Medulla oblongata (tissue), 1 donor: ENCODE results near the gene TMEM132C.

Experiments
- DNase-seq: peaks from one replicate; pipeline ENCODE4 v3.0.0-alpha.2; 2015; ENCODE audit errors: extremely low spot score

TMEM132C gene

DNA sequence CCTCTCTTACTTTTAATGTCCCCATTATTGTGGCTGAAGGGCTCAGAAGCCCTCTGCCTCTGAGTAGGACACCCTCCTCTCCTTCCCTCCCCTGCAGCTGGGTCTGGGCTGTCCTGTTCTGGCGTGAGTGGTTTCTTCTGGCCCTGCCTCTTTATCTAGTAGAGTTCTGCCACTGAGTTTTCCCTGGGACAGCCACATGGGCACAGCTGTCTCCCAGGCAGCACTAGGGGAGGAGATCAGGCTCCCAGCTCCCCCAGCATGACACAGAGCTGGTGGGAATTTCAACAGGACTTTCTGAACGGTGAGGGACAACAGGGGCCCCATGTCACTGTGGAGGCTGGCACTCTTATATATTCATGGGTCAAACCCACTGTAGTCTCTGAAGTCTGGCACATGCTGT, 21.4 kb downstream of the TMEM132C start:
- DNase-seq, result no peak

DNA sequence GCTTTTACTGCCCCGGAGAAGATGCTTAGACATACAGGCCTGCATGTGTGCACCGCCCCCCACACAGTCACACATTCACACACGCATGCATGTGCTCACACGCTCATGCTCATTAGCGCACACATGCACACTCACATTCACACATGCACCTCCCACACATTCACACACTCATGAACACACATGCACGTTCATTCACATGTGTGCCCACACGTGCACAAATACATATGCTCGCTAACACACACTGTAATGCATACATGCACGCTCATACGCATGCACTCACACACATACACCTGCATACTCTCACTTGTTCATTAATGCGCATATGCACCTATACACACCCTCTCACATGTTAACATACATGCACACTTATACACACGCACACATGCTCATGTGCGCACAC, 21.9 kb downstream of the TMEM132C start:
- DNase-seq, result no peak

DNA sequence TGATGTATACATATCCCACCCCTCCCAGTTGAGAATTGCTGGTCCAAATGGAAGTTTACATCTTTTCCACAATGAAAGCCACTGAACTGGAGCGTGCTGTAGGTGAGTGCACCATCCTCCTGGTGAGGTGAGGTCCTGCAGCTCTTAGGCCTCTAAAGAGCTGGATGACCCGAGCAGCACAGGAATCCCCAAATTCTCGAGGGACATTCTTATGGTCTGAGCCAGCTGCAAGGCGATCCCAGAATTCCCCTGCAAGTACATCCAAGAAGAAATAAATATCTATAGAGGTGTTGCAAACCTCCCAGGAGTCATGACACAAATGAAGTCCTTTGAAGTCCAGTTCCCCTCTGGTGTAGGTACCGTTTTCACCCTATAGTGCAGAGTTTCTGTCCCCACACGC, 24.0 kb downstream of the TMEM132C start:
- no peak for DNase-seq

DNA sequence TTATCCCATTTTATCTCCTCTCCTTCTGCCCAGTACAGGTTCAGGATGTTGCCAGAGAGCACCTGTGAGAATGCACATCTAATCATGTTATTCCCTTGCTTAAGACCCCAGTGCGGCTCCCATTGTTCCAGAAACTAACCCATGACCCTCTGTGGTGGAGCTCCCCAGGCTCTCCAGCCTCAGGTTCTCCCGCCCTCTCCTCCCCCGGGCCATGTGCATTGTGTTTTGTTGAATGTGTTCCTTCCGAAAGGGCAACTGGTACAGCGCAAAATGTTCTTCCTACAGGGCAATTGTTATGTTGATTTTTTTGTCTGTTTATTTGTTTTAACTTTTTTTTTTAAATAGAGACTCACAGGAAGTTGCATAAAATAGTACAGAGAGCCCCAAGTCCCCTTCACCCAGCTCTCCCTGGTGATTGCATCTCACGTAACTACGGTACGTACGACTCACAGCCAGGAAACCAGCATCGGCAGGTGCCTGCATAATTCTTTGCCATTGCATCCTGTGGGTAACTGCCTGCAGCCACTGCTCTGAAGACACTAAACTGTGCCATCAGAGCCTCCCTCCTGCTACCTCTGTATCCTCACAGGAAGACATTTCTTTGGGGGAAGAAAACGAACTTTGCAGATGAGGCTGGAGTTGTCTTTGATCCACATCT, 31.2 kb downstream of the TMEM132C start:
- DNase-seq, result no peak

DNA sequence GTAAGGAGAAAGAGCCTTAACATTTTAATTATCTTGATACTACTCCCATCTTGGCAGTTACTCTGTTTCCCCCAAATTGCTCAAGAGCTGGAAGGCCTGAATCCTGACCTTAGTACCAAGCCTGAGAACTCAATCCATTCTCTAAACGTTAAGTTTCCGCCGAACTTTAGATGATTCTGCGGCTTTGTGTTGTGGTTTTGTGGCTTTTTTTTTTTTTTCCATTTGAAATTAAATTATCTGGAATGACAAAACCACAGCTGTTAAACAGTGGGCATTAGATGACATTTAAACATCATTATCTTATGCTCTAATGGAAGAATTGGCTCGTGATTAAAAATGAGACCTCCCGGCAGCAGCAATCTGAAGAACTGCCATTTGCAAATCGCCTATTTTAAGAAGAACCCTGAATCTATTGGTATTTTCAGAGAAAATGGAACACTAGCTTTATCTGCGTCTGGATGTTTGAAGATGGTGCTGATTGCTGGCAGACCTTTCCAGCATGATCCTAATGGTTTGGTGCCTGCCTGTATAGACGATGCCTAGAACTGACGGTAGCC, 38.4 kb downstream of the TMEM132C start:
- no peak for DNase-seq

DNA sequence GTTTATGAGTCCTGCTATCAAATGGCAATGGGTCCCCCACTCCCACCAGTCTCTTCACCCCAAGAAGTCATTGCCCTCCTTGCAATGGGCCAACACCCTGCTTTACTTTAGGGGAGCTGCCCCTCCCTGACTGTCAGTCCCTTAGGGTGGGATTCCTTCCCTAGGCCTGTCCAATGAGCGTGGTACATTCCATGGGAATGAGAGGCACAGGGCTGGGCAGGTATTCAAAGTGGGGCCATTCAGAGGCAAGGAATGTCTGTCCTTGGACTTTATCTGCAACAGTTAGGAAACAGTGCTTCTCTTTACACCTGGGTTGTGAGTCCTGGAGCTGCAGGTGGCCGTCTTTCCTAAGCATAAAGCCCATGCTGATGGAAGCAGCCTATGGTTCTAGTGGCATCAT, 40.8 kb downstream of the TMEM132C start:
- no peak for DNase-seq

DNA sequence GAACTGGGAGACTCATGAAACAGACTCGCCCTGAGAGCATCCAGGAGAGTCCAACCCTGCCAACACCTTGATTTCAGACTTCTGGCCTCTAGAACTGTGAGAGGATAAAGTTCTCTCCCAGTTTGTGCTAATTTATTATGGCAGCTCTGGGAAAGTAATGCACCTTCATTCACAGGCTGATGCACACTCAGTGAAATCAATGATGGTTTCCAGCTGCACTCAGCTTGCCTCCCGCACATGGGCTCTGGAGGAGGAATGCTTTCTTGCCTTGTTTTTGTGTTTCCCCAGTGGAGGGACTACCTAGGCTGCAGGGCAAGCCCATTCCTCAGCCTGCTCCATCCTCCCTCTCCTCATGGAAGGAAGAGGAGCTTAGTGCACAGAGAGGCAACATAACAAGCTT, 45.7 kb downstream of the TMEM132C start:
- no peak for DNase-seq

DNA sequence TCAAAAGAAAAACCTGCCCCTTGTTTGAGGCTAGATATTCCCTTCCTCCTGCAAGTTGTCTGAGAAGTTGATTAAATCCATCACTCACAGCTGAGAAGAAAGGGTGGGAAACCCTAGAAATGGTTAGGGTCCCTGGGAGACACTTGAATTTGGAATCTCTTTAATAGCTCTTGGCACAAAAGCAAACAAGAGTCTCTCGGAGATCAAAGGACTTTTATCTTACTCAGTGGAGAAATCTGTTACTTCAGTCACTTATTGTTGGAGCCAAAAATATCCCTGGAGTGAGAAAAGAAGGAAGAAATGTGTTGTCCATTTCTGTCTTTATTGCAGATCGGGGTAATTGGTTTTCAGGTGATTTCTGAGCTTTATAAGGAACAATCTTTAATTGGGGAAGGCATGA, 47.0 kb downstream of the TMEM132C start:
- no peak for DNase-seq

DNA sequence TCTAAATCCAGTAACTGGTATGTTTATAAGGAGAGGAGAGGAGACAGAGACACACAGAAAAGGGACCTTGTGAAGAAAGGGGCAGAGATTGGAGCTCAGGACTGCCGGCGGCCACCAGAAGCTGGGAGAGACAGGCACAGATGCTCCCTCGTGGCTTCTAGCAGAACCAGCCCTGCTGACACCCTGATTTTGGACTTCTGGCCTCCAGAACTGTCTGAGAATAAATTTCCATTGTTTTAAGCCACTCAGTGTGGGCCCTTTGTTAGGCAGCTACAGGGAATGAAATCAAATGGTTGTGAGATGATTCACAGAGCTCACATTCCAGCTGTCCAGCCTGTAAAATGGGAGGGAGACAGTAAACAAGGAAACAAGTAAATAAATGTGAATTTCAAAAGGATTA, 47.6 kb downstream of the TMEM132C start:
- no peak for DNase-seq

DNA sequence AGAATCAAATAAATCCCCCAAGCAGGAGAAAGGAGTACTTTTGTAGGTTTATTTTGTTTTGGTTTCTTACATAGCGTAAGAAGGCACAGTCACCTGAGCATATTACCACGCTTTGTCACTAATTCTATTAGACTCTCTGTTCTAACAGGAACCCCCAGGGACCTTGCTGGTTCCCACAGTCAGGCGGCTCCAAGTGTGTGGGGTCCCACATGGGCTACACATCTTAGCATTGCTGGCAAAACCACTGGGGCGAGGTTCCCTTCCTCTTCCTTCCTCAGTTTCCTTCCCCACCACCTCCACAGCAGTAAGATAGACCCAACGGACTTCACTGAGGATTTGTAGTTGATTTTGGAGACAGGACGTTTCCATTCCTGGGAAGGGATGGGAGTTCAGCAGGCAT, 49.1 kb downstream of the TMEM132C start:
- DNase-seq, result no peak

DNA sequence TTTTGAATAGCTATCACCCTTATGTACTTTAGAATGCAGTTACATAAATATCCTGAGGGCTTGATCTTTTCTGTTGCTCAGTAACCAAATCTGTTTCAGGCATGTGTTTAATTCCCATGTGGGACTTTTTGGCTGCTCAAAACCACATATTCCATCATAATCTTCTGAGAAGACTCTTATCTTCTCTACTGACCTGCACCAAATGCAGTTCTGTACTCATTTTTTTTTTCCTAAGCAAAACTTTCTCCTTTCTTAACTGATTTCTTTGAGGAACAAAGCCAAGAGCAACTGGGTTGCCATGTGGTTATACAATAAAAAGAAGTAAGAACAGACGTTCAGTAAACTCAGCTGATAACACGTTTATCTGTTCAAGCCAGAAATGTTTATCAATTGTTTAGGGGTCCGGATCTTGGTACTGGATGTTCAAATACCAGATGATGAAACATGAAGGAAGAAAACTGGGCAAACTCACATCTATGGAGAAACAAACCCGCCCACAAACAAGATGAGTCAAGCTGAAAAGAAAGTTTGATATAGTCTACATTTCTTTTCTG, 50.1 kb downstream of the TMEM132C start:
- no peak for DNase-seq

DNA sequence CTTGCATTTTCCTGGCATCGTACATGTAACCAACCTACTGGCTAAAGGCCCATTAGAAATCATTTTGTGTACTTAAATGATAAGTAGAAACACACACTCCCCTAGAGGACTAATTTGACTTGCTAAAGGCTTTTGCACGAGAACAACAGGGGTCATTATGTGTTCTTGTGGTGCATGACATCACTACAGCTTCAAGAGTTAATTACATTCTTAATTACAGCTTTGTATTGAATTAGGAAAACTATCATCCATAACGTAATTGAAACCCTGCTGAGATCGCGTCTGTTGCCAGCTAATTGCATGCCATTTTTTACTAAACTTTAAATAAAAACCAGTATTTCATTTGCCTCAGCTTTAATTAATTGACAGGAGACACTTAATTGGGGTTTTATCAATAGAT, 51.4 kb downstream of the TMEM132C start:
- peak; percentile 23 for DNase-seq

DNA sequence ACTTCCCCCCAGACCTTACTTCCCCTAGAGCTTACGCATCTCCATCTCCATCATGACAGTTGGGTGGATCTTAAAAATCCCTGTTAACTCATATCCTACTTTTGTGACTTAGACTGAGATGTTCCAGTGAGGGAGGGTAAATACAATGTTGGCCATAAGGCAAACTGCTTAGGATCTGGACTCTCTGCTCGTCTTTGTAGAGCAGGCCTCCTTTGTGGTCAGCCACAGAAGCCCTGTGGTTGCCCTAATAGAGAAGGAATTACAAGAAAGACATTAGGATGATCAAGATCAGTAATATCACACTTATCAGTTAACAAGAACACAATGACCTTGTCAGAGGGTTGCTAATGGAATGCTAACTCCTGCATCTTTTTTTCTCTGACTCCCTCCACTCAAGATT, 52.0 kb downstream of the TMEM132C start:
- no peak for DNase-seq

DNA sequence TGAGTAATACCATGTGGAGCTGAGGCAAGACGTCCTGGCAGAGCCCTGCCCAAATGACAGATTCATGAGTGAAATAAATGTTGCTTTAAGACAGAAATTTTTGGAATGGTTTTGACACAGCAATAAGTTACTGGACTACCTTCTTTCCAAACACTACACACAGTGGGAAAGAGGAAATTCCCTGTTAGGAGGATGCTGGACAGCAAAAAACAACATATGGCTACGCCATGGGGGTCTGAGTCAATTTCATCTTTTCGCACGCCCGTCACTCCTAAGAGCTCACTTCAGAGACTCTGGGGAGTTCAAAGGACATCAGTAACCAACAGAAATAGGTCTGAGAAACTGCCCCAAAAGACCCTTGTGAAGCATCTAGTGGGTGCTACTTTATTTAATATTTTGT, 55.4 kb downstream of the TMEM132C start:
- DNase-seq, result no peak

DNA sequence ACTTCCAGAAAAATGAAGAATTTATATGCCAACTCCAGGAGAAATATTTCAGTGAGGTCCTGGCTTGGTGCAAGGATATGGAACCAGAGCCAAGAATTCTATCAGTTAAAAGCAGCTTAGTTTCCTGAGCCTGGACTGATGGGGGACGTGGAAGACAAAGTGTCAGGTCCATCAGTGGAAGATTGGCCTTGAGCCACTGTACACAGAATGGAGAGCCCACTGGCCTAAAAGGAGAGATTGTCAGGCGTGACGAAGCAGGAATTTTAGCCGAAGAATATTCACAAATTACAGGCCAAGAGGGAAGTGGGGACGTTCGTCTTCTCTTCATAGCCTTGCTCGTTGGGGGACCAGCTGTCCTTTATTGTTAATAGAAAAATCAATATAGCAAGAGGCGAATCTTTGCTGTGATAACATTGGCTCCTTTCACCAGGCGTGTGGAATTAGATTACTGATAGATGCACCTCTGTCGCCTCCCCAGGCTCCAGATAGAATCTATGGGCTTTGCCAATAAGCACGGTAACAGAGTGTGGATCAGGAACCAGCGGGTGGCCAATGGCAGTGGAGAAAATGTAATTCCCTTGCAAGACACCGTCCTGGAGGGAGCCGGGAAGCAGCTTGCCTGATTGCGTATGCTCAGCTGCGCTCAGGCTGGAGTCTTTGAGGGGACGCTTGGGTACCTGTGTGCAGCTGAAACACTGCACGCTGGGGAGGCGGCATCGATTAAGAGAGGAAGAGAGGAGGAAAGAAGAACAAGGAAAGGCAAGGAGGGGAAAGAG, 56.4 kb downstream of the TMEM132C start:
- no peak for DNase-seq

DNA sequence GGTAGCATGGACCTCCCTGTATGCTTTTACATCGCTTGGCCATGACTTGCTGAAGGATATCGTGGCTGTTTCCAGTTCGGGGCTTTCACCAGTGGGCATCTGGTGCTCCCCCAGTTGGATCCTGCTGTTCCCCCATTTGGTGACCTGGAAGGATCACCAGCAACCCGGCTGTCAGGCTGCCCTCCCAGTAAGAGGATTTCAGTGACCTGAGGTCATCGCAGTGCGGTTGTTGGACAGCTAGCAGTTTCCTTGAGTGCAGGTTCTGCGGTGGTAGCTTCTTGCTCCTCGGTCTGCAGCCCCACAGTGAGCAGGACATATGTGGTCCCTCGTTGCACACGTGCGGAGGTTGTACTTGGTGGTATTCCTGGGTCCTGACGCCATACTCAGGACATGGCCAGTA, 58.7 kb downstream of the TMEM132C start:
- DNase-seq, result no peak

DNA sequence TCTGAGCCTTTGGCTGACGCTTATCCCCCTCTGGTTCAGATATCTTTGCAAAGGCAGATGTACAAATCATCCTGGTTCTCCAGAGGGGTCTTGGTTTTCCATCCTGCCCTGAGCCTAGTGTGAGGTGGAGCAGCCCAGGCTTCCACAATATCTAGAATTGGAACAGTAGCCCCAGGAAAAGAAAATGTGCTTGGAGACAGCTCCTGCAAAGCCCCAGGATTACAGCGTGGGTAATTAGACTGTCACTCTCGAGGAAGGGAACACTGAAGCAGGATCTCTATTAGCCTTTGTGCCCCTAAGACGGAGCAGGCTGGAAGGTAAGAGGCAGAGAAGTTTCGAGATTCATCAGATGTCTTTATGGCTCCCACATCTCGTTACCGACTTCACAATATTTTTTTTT, 59.4 kb downstream of the TMEM132C start:
- DNase-seq, result no peak

DNA sequence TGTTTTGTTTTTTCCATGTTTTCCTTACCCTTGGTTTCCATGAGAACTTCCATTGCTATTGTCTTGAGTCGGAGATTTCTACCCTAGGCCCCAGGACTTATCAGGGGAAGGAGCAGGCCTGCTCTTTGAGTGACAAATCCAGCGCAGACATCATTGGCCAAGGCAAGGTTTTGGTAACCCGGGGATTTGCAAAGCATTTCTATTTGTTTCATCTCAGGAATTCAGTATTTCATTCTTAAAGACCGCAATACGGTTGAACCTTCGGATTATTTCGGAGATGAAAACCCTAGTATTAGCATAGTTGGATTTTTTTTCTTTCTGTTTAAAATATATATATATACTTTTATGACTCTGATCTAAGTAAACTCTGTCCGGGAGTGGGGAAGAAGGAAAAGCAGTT, 62.0 kb downstream of the TMEM132C start:
- DNase-seq, result no peak

DNA sequence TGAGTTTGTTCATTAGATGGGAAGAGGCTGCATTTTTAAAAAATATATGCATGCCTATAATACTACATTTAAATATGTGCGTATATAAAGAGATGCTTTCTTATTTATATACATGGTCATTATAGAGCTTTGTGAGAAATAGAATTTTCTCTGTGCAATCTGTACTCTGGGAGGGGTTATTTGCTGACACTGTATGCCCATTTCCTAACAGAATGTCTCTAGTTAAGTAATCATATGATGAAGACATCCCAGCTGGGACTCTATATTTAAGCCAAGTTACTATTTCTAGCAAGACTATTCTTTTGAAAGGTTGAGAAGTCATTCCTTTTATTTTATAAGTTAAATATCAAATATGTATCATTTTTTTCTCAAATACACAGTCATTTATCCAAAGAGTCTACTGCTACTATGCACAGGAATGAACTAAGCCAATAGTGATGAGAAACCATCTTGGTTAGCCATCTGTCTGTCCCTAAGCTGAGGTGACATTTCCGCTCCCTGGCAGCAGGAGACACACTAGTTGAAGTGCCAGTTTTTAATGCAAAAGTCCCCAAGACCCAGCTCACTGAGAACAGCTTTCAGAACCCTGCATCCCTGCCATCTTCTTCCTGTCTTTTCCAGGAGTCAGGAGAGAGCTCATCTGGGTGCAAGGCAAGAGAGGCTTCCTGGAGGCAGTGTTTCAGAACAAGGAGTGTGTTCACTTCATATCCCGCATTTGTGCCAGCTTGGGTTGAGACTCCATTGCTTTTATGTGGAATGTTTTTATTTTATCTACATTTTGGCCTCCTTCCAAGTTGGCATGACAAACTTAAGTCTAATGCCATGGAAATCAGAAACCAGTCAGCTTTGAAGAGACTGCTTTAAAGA, 69.5 kb downstream of the TMEM132C start:
- DNase-seq, result no peak

DNA sequence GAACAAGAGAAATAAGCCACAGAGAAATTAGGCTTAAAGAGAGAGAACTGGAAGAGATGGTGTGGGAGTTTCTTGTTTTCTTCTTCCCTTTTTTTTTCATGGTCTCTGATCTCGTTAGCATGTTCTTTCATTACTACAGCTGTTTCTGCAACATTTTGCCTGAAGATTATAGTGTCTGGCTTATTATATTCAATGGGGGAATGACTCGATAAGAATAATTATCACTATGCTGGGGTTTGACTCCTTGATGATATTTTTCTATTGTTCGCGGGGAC, 70.0 kb downstream of the TMEM132C start:
- DNase-seq, result no peak

DNA sequence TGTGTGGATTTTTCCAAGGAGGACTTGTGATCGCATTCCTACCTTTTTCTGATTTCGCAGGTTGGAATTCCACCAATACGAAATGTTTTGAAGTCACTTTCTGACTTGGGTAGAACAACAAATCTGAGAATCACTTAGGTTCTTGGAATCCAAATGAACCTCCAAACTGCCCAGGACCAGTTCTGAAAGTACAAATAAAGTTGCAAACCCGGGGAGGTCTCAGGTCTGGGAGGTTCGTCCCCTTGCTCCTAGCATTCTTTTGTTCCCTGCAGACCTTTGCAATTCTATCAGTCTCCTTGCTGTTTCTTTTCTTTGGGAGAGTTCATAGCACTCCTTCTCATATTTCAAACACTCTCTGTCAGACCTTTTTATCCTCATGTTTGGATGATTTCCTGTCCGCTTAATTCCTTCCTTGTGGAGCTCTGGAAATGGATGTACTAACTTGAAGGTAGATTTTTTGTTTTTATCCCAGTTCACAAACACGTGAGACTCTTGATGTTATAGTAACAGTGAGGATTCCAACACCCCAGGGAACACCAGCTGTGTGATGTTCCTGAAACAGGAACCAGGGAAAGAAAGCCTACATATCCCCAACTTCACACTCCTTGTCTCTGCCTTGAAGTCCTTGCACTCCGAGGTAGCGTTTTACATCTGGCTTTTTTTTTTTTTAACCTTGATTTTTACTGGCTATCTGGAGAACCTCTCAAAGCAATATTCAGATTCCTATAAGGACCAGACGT, 70.6 kb downstream of the TMEM132C start:
- DNase-seq, result no peak
